Measurements from ENCODE around the gene HPN. TPM values are rescaled to one million over a fixed set of nuclear protein-coding genes. Genes with fewer than 3 reads are reported as not detected.

HPN gene
- total and polyA plus RNA-seq, 10 donors: 0.86 to 4.3 (median 2.2) TPM

DNA sequence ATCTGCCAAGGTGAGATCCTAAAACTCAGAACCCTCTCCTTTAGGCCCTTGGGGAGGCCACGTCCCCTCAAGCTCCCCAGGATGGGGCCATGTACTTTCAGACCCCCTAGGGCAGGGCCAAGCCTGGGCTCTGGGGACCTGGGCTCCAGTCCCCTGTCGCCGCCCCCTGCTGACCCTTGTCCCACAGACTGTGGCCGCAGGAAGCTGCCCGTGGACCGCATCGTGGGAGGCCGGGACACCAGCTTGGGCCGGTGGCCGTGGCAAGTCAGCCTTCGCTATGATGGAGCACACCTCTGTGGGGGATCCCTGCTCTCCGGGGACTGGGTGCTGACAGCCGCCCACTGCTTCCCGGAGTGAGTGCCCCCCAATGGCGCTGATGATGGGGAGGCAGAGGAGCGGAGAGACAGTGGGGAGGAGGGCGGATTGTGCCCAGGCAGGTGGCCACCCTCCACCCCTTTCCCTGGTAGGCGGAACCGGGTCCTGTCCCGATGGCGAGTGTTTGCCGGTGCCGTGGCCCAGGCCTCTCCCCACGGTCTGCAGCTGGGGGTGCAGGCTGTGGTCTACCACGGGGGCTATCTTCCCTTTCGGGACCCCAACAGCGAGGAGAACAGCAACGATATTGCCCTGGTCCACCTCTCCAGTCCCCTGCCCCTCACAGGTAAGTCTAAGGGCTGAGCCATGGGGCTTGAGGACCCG is 18.8 kb downstream of the HPN start:
- H3K36me3 ChIP-seq: no peaks in the 10 kb centered on the region
- no peak overlapping the region for H3K4me3 ChIP-seq
- no peak for DNase-seq
- H3K27me3 ChIP-seq (replicated peaks in 1 of 7): no peaks in the 10 kb centered on the region
- TF ChIP-seq, protein P1, sequence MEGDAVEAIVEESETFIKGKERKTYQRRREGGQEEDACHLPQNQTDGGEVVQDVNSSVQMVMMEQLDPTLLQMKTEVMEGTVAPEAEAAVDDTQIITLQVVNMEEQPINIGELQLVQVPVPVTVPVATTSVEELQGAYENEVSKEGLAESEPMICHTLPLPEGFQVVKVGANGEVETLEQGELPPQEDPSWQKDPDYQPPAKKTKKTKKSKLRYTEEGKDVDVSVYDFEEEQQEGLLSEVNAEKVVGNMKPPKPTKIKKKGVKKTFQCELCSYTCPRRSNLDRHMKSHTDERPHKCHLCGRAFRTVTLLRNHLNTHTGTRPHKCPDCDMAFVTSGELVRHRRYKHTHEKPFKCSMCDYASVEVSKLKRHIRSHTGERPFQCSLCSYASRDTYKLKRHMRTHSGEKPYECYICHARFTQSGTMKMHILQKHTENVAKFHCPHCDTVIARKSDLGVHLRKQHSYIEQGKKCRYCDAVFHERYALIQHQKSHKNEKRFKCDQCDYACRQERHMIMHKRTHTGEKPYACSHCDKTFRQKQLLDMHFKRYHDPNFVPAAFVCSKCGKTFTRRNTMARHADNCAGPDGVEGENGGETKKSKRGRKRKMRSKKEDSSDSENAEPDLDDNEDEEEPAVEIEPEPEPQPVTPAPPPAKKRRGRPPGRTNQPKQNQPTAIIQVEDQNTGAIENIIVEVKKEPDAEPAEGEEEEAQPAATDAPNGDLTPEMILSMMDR (IDR thresholded peaks at IDR 0.05 in 8 of 11, conservative IDR thresholded peaks at IDR 0.05 in 3 of 11): no peak
- TF ChIP-seq POLR2A (IDR thresholded peaks at IDR 0.05): no peak
- no peak for TF ChIP-seq POLR2AphosphoS5 (IDR thresholded peaks at IDR 0.05)
- H3K9me3 ChIP-seq: no peaks in the 10 kb centered on the region
- intact Hi-C loops (cut with DNase I; ENCODE audit: low total_unique reads): no loop called here
- WGBS, 5 donors: 89 to 93% (median 91%) methylated on average over 24 to 29 of the region's 29 CpGs
- H3K27ac ChIP-seq: no peak overlapping the region
- no peaks in the 10 kb centered on the region for H3K4me1 ChIP-seq

DNA sequence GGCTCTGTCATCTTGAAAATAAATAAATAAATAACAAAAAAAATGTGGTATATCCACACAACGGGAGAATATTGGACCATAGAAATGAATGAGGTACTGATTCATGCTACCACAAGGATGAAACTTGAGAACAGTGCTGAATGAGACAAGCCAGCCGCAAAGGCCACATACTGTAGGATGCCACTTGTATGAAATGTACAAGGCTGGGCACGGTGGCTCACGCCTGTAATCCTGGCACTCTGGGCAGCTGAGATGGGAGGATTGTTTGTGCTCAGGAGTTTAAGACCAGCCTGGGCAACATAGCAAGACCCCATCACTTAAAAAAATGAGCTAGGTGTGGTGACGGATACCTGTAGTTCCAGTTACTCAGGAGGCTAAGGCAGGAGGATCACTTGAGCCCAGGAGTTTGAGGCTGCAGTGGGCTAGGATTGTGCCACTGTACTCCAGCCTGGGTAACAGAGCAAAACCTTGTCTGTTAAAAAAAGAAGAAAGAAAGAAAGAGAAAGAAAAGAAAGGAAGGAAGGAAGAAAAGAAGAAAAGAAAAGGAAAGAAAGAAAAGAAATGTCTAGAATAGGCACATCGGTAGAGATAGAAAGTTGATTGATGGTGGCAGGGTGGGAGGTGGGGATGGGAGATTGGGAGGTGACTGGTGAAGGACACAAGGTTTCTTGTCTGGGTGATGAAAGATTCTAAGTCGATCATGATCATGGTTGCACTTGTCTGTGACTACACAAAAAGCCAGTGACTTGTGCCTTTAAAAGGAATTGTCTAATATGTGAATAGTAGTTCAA is 20.3 kb downstream of the HPN start:
- intact Hi-C loops (cut with DNase I; ENCODE audit: low total_unique reads): no loop called here
- no peak for TF ChIP-seq POLR2AphosphoS5 (IDR thresholded peaks at IDR 0.05)
- TF ChIP-seq, protein P1 (IDR thresholded peaks at IDR 0.05 in 8 of 11, conservative IDR thresholded peaks at IDR 0.05 in 3 of 11): no peak
- TF ChIP-seq POLR2A (IDR thresholded peaks at IDR 0.05): no peak
- no peaks in the 10 kb centered on the region for H3K27me3 ChIP-seq (replicated peaks in 1 of 7)
- 76 to 89% (median 81%) methylated on average over 7 of the region's 7 CpGs for WGBS, 5 donors
- peaks cover 0 to 3% (median 0%) of the 10 kb centered on the region in 8 donors for H3K9me3 ChIP-seq
- H3K36me3 ChIP-seq: no peaks in the 10 kb centered on the region
- DNase-seq: no peak
- peaks cover 0 to 2% (median 0%) of the 10 kb centered on the region in 6 donors for H3K4me1 ChIP-seq
- H3K4me3 ChIP-seq: no peak overlapping the region
- no peak overlapping the region for H3K27ac ChIP-seq

DNA sequence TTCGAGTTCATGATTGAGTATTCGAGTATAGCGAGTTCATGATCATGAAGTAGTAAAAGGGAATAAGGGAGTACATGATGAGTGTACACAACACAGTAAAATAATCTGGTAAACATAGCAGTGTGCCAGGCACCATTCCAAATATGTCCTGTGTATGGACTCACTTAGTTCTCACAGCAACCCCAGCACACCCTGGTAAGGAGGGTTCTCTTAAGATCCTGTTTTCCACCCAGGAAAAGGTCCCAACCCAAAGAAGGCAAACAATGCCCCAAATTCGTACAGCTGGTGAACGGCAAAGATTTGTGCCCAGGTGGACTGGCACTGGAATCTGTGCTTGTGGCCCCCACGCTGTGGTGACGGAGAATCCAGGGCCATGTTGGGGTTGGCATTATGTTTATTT is 21.4 kb downstream of the HPN start:
- TF ChIP-seq POLR2A (IDR thresholded peaks at IDR 0.05) (no peak), POLR2AphosphoS5 (IDR thresholded peaks at IDR 0.05) (no peak)
- TF ChIP-seq, protein P1 (IDR thresholded peaks at IDR 0.05 in 8 of 11, conservative IDR thresholded peaks at IDR 0.05 in 3 of 11): no peak
- WGBS, 5 donors: 85 to 94% (median 88%) methylated on average over 7 of the region's 7 CpGs
- Histone ChIP-seq H3K4me3 (no peak overlapping the region), H3K27me3 (replicated peaks in 1 of 7) (no peaks in the 10 kb centered on the region), H3K9me3 (peaks cover 0 to 3% (median 0%) of the 10 kb centered on the region in 8 donors), H3K27ac (no peak overlapping the region), H3K36me3 (no peaks in the 10 kb centered on the region), H3K4me1 (peaks cover 0 to 10% (median 6%) of the 10 kb centered on the region in 6 donors)
- DNase-seq: no peak
- intact Hi-C loops (cut with DNase I; ENCODE audit: low total_unique reads): no loop called here
